Activated CD4-positive, alpha-beta memory T cell treated with anti-CD3 and anti-CD28 coated beads, Interleukin-2, amount 10 ng/mL, durations not matched to agents 7 days and 5 days (primary cell): ENCODE results near the gene OPA1. TPM values are rescaled to one million over a fixed set of nuclear protein-coding genes. Genes with fewer than 3 reads are reported as not detected.
"Not testable (repeated sequence)": the region's sequence is repeated elsewhere in the genome, so short reads cannot be mapped to it uniquely, and the experiment has no call there.

Experiments used
- CTCF ChIA-PET: fragments of 350-600 bp; sonication (Branson Sonifier 250); formaldehyde crosslinking; loops from one replicate; lab custom pipeline; 2021; ENCODE audit warnings: antibody characterized with exemption, inconsistent platforms; lab: Charles Lee
- POLR2A ChIA-PET: fragments of 350-600 bp; sonication (Branson Sonifier 250); formaldehyde crosslinking; loops from one replicate; lab custom pipeline; 2021; ENCODE audit warnings: antibody characterized with exemption; lab: Charles Lee
- DNase-seq: peaks from one replicate; pipeline ENCODE4 v3.0.0-alpha.2; 2020
- H3K27ac Mint-ChIP-seq: one replicate; pipeline ENCODE4 v1.8.0; 2021; ENCODE audit warnings: mild to moderate bottlenecking, mixed read lengths
- H3K27me3 Mint-ChIP-seq: one replicate; pipeline ENCODE4 v1.8.0; 2021; ENCODE audit warnings: mixed read lengths
- H3K36me3 Mint-ChIP-seq: one replicate; pipeline ENCODE4 v1.8.0; 2021; ENCODE audit warnings: low read depth, mixed read lengths
- H3K4me1 Mint-ChIP-seq: one replicate; pipeline ENCODE4 v1.8.0; 2021; ENCODE audit warnings: mixed read lengths
- H3K4me3 Mint-ChIP-seq: one replicate; pipeline ENCODE4 v1.8.0; 2021; ENCODE audit warnings: mild to moderate bottlenecking, mixed read lengths
- H3K9me3 Mint-ChIP-seq: one replicate; pipeline ENCODE4 v1.8.0; 2021; ENCODE audit warnings: mixed read lengths
- total RNA-seq, 2 experiments: library from RNA; stranded (reverse); gene quantifications; one replicate each; pipeline ENCODE4 v1.2.3, GENCODE V29; 2021

Gene OPA1
- total RNA-seq, 2 experiments from 2014 or later = 61.0 to 66.4 TPM

GRCh38 chr3:193594946-193595689, 2.1 kb downstream of the OPA1 start:
- Mint-ChIP-seq H3K36me3 (peaks cover 34% of the 10 kb centered on the region), H3K4me1 (peaks cover 66% of the 10 kb centered on the region), H3K4me3 (peak overlapping the region; percentile 97), H3K9me3 (no peaks in the 10 kb centered on the region), H3K27ac (no peak overlapping the region), H3K27me3 (no peaks in the 10 kb centered on the region)
- ChIA-PET CTCF (interaction anchor here (0.7 kb wide), 1 partner anchor 13 kb away, joined by 3 read pairs; no protein-coding TSS in a partner anchor), POLR2A (no interaction called here)
- no peak for DNase-seq

- H3K27me3 Mint-ChIP-seq = no peaks in the 10 kb centered on the region
- H3K9me3 Mint-ChIP-seq = no peaks in the 10 kb centered on the region
- no peak overlapping the region for H3K4me3 Mint-ChIP-seq
- peaks cover 67% of the 10 kb centered on the region for H3K4me1 Mint-ChIP-seq
- H3K36me3 Mint-ChIP-seq = peaks cover 36% of the 10 kb centered on the region
- ChIA-PET POLR2A (no interaction called here), CTCF (interaction anchor here (0.7 kb wide), 1 partner anchor 14 kb away, joined by 3 read pairs; no protein-coding TSS in a partner anchor)
- H3K27ac Mint-ChIP-seq = no peak overlapping the region
- DNase-seq = no peak
Observed at GRCh38 chr3:193595939-193596487, 3.0 kb downstream of the OPA1 start.

- Mint-ChIP-seq H3K4me1 (peaks cover 51% of the 10 kb centered on the region), H3K27me3 (no peaks in the 10 kb centered on the region), H3K4me3 (no peak overlapping the region), H3K36me3 (peaks cover 37% of the 10 kb centered on the region), H3K9me3 (no peaks in the 10 kb centered on the region), H3K27ac (no peak overlapping the region)
- DNase-seq = no peak
- ChIA-PET POLR2A (no interaction called here), CTCF (no interaction called here)
Observed at GRCh38 chr3:193598202-193598601, 5.2 kb downstream of the OPA1 start.

- Mint-ChIP-seq H3K9me3 (no peaks in the 10 kb centered on the region), H3K36me3 (peaks cover 34% of the 10 kb centered on the region), H3K27me3 (no peaks in the 10 kb centered on the region), H3K4me1 (peaks cover 44% of the 10 kb centered on the region), H3K27ac (no peak overlapping the region), H3K4me3 (no peak overlapping the region)
- no peak for DNase-seq
- ChIA-PET POLR2A (no interaction called here), CTCF (interaction anchor here (0.9 to 1.0 kb wide), 2 partner anchors 11 to 22 kb away, joined by 3 read pairs; no protein-coding TSS in a partner anchor)
Observed at GRCh38 chr3:193599393-193599792, 6.4 kb downstream of the OPA1 start.

GRCh38 chr3:193605876-193606275, 12.9 kb downstream of the OPA1 start:
- Mint-ChIP-seq H3K4me3 (no peak overlapping the region), H3K27me3 (no peaks in the 10 kb centered on the region), H3K36me3 (peaks cover 28% of the 10 kb centered on the region), H3K27ac (no peak overlapping the region), H3K4me1 (no peaks in the 10 kb centered on the region), H3K9me3 (peaks cover 5% of the 10 kb centered on the region)
- POLR2A ChIA-PET = no interaction called here
- CTCF ChIA-PET = interaction anchor here (2.0 kb wide), 1 partner anchor 11 kb away, joined by 4 read pairs; no protein-coding TSS in a partner anchor
- peak; percentile 46 for DNase-seq

GRCh38 chr3:193606892-193607291, 13.9 kb downstream of the OPA1 start:
- H3K27ac Mint-ChIP-seq, POLR2A ChIA-PET, H3K27me3 Mint-ChIP-seq, DNase-seq, H3K4me3 Mint-ChIP-seq, CTCF ChIA-PET, H3K9me3 Mint-ChIP-seq, H3K4me1 Mint-ChIP-seq: not testable (repeated sequence)
- H3K36me3 Mint-ChIP-seq = peaks cover 31% of the 10 kb centered on the region

- H3K27ac Mint-ChIP-seq, H3K4me3 Mint-ChIP-seq, DNase-seq, POLR2A ChIA-PET, H3K27me3 Mint-ChIP-seq: not testable (repeated sequence)
- peaks cover 12% of the 10 kb centered on the region for H3K9me3 Mint-ChIP-seq
- CTCF ChIA-PET = interaction anchor here (0.6 kb wide), 1 partner anchor 11 kb away, joined by 3 read pairs; no protein-coding TSS in a partner anchor
- peaks cover 61% of the 10 kb centered on the region for H3K36me3 Mint-ChIP-seq
- H3K4me1 Mint-ChIP-seq = peaks cover 18% of the 10 kb centered on the region
Observed at GRCh38 chr3:193610516-193610915, 17.5 kb downstream of the OPA1 start.

- CTCF ChIA-PET = no interaction called here
- H3K36me3 Mint-ChIP-seq = peaks cover 64% of the 10 kb centered on the region
- H3K4me3 Mint-ChIP-seq = peak overlapping the region; percentile 5
- peak overlapping the region; percentile 65 for H3K27ac Mint-ChIP-seq
- DNase-seq = no peak
- H3K27me3 Mint-ChIP-seq = no peaks in the 10 kb centered on the region
- H3K4me1 Mint-ChIP-seq = peaks cover 18% of the 10 kb centered on the region
- POLR2A ChIA-PET = no interaction called here
- peaks cover 8% of the 10 kb centered on the region for H3K9me3 Mint-ChIP-seq
Observed at GRCh38 chr3:193614430-193614829, 21.4 kb downstream of the OPA1 start.

GRCh38 chr3:193617628-193618027, 24.6 kb downstream of the OPA1 start:
- no peak for DNase-seq
- Mint-ChIP-seq H3K36me3 (peaks cover 60% of the 10 kb centered on the region), H3K4me3 (no peak overlapping the region), H3K4me1 (peaks cover 40% of the 10 kb centered on the region), H3K27ac (no peak overlapping the region), H3K27me3 (no peaks in the 10 kb centered on the region), H3K9me3 (peaks cover 4% of the 10 kb centered on the region)
- POLR2A ChIA-PET = no interaction called here
- CTCF ChIA-PET = interaction anchor here (1.3 kb wide), 1 partner anchor 15 kb away, joined by 3 read pairs; no protein-coding TSS in a partner anchor

GRCh38 chr3:193620057-193620456, 27.0 kb downstream of the OPA1 start:
- Mint-ChIP-seq H3K27ac (peak overlapping the region; percentile 63), H3K36me3 (peaks cover 52% of the 10 kb centered on the region), H3K4me3 (no peak overlapping the region), H3K27me3 (no peaks in the 10 kb centered on the region), H3K4me1 (peaks cover 34% of the 10 kb centered on the region), H3K9me3 (no peaks in the 10 kb centered on the region)
- POLR2A ChIA-PET = interaction anchor here (0.9 kb wide), 1 partner anchor 66 kb away, joined by 3 read pairs; no protein-coding TSS in a partner anchor
- DNase-seq = no peak
- CTCF ChIA-PET = interaction anchor here (1.1 to 1.4 kb wide), 3 partner anchors 9 to 16 kb away, joined by 3 to 6 read pairs (median 4); no protein-coding TSS in a partner anchor

- no peak for DNase-seq
- Mint-ChIP-seq H3K36me3 (peaks cover 49% of the 10 kb centered on the region), H3K4me1 (peaks cover 31% of the 10 kb centered on the region), H3K27ac (peak overlapping the region; percentile 63), H3K4me3 (no peak overlapping the region), H3K27me3 (no peaks in the 10 kb centered on the region), H3K9me3 (no peaks in the 10 kb centered on the region)
- CTCF ChIA-PET = interaction anchor here (1.1 to 1.4 kb wide), 3 partner anchors 9 to 17 kb away, joined by 3 to 6 read pairs (median 4); no protein-coding TSS in a partner anchor
- POLR2A ChIA-PET = interaction anchor here (0.7 to 0.9 kb wide), 2 partner anchors 66 to 687 kb away, joined by 3 read pairs; no protein-coding TSS in a partner anchor
Observed at GRCh38 chr3:193620650-193621049, 27.6 kb downstream of the OPA1 start.

GRCh38 chr3:193621127-193621526, 28.1 kb downstream of the OPA1 start:
- Mint-ChIP-seq H3K9me3 (no peaks in the 10 kb centered on the region), H3K27ac (peak overlapping the region; percentile 63), H3K36me3 (peaks cover 50% of the 10 kb centered on the region), H3K27me3 (no peaks in the 10 kb centered on the region), H3K4me1 (peaks cover 31% of the 10 kb centered on the region), H3K4me3 (no peak overlapping the region)
- DNase-seq = no peak
- ChIA-PET POLR2A (interaction anchor here (0.7 kb wide), 1 partner anchor 686 kb away, joined by 3 read pairs; no protein-coding TSS in a partner anchor), CTCF (interaction anchor here (1.1 to 1.4 kb wide), 3 partner anchors 10 to 17 kb away, joined by 3 to 6 read pairs (median 4); no protein-coding TSS in a partner anchor)

GRCh38 chr3:193630005-193630404, 37.0 kb downstream of the OPA1 start:
- H3K27me3 Mint-ChIP-seq = no peaks in the 10 kb centered on the region
- POLR2A ChIA-PET = no interaction called here
- no peaks in the 10 kb centered on the region for H3K9me3 Mint-ChIP-seq
- H3K4me3 Mint-ChIP-seq = no peak overlapping the region
- no peaks in the 10 kb centered on the region for H3K4me1 Mint-ChIP-seq
- H3K27ac Mint-ChIP-seq = no peak overlapping the region
- H3K36me3 Mint-ChIP-seq = peaks cover 26% of the 10 kb centered on the region
- no peak for DNase-seq
- CTCF ChIA-PET = interaction anchor here (1.6 kb wide), 1 partner anchor 30 kb away, joined by 3 read pairs; no protein-coding TSS in a partner anchor
